Heart right ventricle (tissue), 16 donors: ENCODE data around the gene SSTR5. TPM values are rescaled to one million over a fixed set of nuclear protein-coding genes. Genes with fewer than 3 reads are reported as not detected.

ENCODE experiments used
- ATAC-seq, 8 donors: fragments of 200-7000 bp; cut with Tn5 transposase; one replicate each; pipeline ENCODE4 v1.9.1; 2020; ENCODE audit warnings: mild to moderate bottlenecking in 8 of 8, moderate library complexity in 8 of 8, moderate number of reproducible peaks in 1 of 8
- DNase-seq, 2 donors: peaks; one replicate each; pipeline ENCODE4 v3.0.0-alpha.2; 2020
- H3K27ac ChIP-seq, 10 donors: fragments of 200-600 bp; sonication (generic) in 2 of 10; one replicate each; pipeline versions ENCODE4 v1.5.0 to v1.8.0; 2020 to 2022; ENCODE audit warnings: mild to moderate bottlenecking in 3 of 10
- H3K27me3 ChIP-seq, 7 donors: fragments of 200-600 bp; one replicate each; pipeline ENCODE4 v1.8.0; 2021 to 2022; ENCODE audit warnings: mild to moderate bottlenecking in 2 of 7
- H3K36me3 ChIP-seq, 9 donors: fragments of 200-600 bp; sonication (generic) in 1 of 9; one replicate each; pipeline versions ENCODE4 v1.5.0 to v1.8.0; 2020 to 2022; ENCODE audit warnings: mild to moderate bottlenecking in 2 of 9
- H3K4me1 ChIP-seq, 9 donors: fragments of 200-600 bp; sonication (generic) in 1 of 9; one replicate each; pipeline versions ENCODE4 v1.5.0 to v1.8.0; 2020 to 2022; ENCODE audit warnings: mild to moderate bottlenecking in 4 of 9
- H3K4me3 ChIP-seq, 10 donors: fragments of 200-600 bp; sonication (generic) in 2 of 10; one replicate each; pipeline versions ENCODE4 v1.5.0 to v1.8.0; 2020 to 2022; ENCODE audit warnings: mild to moderate bottlenecking in 7 of 10, moderate library complexity in 2 of 10
- H3K9me3 ChIP-seq, 11 donors: fragments of 200-600 bp in 10 of 11; sonication (generic) in 2 of 11; one replicate each; pipeline versions ENCODE4 v1.5.0 to v1.8.0; 2013 to 2022; ENCODE audit warnings: mild to moderate bottlenecking in 2 of 11, control low read depth in 1 of 11, moderate library complexity in 1 of 11
- WGBS, 2 donors: extraction: QIAGEN DNeasy Blood & Tissue Kit; methylation state at CpG; one replicate each; pipeline ENCODE4 v1.1.7; 2013; ENCODE audit warnings: inconsistent platforms in 1 of 2; 5-methylcytosine and 5-hydroxymethylcytosine counted together
- intact Hi-C, 10 donors: fragments of 100-400 bp; cut with DNase I; formaldehyde crosslinking; loops; one replicate each; pipeline versions ENCODE4 v1.11.1 to v1.14.2; 2022
- polyA plus RNA-seq, 2 donors: library from polyadenylated mRNA; stranded (reverse); fragments of 200-250 nt; gene quantifications; one replicate each; pipeline ENCODE4 v1.2.3, GENCODE V29; 2013
- total RNA-seq, 10 donors: library from RNA; stranded (reverse); fragmentation: NEBNext Ultra II Directional in 3 of 10; extraction: Animal tissue kit (Norgen Biotek cat#: 25700) in 3 of 10; gene quantifications; one replicate each; pipeline versions ENCODE4 v1.2.1 to v1.2.4, GENCODE V29; 2021 to 2023
- TF ChIP-seq, protein P1 (sequence below), 9 donors: fragments of 200-600 bp; sonication (generic) in 2 of 9; IDR thresholded peaks; one replicate each; pipeline versions ENCODE4 v1.5.0 to v1.8.0; 2021 to 2022; ENCODE audit warnings: antibody characterized with exemption in 9 of 9, mild to moderate bottlenecking in 5 of 9, moderate library complexity in 1 of 9
- donor health status: Arrhythmogenic right ventricular cardiomyopathy.
- donor health status: ischemic (EF 13 %, LVEDD 7.1; RV severe dilation, severe dysfunction).
- donor health status: healthy with polysubstance abuse.
- donor health status: DM: no; HTN: yes; CAD: no.
- donor health status: DM: no; HTN: no; CAD: no.
- donor health status: ischemic (EF 25% LVEDD 6.9; RV normal size, moderate dysfunction).
- donor health status: ischemic (EF 25% LVEDD 5.7; RV mildly dilated, moderate dysfunction).
- donor health status: healthy.
- donor health status: DM: yes; HTN: yes; CAD: no.
- donor health status: Ischemic cardiomyopathy.
- donor health status: ischemic (EF 35%, LVEDD 5.7; RV mildly dilated, moderate dysfunction).
- donor health status: nonischemic (EF 11% LVEDD 7.7; RV severe dilation, severe dysfunction).
- donor health status: DM: yes; HTN: yes; CAD: no.
- donor health status: PGD.
- donor health status: ischemic (EF 29% LVEDD 5.4; RV normal size, mild dysfunction).
- donor health status: nonischemic (EF 23%, LVEDD 6.1; RV moderate dilation, normal function).

The SSTR5 gene
- total and polyA plus RNA-seq, 12 donors, result 0.39 to 32.0 (median 5.4) TPM

DNA sequence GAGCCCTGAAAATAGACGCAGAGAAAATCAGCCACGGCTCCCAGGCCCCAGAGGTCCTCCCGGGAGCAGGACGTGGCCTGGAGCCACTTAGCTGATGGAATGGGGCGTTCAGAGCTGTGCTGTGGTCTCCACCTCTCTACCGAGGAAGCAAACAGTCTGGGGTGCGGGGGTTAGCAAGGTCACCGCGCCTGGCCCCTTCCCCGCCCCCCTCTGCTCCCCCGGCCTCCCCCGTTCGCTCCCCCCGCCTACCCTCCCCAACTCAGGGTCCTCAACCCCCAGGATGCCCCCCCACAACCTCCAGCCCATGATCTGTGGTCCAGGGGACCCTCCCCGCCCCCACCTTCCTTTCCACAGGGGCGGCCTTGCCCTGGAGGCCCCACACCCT is 44.1 kb downstream of the SSTR5 start:
- WGBS, 2 donors, result 48 to 58% methylated on average over 13 to 15 of the region's 16 CpGs
- no peak for DNase-seq
- H3K4me3 ChIP-seq, result no peak overlapping the region
- H3K27me3 ChIP-seq, result peaks cover 0 to 80% (median 52%) of the 10 kb centered on the region in 7 donors
- intact Hi-C loops, result no loop called here
- no peaks in the 10 kb centered on the region for H3K9me3 ChIP-seq
- no peak overlapping the region for H3K27ac ChIP-seq
- TF ChIP-seq, protein P1, sequence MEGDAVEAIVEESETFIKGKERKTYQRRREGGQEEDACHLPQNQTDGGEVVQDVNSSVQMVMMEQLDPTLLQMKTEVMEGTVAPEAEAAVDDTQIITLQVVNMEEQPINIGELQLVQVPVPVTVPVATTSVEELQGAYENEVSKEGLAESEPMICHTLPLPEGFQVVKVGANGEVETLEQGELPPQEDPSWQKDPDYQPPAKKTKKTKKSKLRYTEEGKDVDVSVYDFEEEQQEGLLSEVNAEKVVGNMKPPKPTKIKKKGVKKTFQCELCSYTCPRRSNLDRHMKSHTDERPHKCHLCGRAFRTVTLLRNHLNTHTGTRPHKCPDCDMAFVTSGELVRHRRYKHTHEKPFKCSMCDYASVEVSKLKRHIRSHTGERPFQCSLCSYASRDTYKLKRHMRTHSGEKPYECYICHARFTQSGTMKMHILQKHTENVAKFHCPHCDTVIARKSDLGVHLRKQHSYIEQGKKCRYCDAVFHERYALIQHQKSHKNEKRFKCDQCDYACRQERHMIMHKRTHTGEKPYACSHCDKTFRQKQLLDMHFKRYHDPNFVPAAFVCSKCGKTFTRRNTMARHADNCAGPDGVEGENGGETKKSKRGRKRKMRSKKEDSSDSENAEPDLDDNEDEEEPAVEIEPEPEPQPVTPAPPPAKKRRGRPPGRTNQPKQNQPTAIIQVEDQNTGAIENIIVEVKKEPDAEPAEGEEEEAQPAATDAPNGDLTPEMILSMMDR (IDR thresholded peaks at IDR 0.05), result no peak
- ATAC-seq, result no peak
- H3K36me3 ChIP-seq, result no peaks in the 10 kb centered on the region
- no peaks in the 10 kb centered on the region for H3K4me1 ChIP-seq

DNA sequence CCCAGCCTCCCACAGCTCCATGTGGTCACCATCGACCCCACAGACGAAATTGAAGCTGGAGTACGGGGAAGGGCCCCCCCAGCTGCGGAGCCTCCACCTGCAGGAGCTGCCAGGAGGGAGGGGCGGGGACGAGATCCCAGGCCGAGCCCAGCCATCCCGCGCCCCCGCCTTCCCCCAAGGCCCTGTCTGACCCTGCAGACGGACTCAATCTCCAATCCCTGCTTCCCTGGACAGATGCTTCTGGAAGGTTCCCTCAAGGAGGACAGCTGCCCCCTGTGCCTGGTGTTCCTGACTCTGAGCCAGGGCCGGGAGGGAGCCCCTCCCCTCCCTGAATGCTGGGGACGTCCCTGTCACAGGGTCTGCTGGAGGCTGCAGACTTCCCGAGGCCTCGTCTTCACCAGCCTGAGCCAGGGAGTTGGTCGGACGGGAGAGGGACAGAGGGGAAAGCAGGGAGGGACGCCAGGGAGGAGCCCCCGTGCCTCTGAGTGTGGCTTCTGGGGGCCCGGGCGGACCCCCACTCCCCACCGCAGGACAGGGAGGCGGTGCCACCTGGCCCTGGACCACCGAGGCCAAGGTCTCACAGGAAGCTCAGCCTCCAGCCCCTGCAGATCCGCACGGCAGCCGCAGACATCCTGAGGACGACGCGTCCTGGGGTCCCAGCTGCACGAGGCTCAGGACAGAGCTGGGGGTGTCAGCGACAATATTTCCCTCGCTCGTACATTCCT is 44.8 kb downstream of the SSTR5 start:
- Histone ChIP-seq H3K27me3 (peaks cover 0 to 75% (median 57%) of the 10 kb centered on the region in 7 donors), H3K27ac (no peak overlapping the region), H3K36me3 (no peaks in the 10 kb centered on the region), H3K4me3 (no peak overlapping the region), H3K4me1 (no peaks in the 10 kb centered on the region), H3K9me3 (no peaks in the 10 kb centered on the region)
- 49 to 53% methylated on average over 34 of the region's 34 CpGs for WGBS, 2 donors
- no peak for DNase-seq
- ATAC-seq, result no peak
- TF ChIP-seq, protein P1 (IDR thresholded peaks at IDR 0.05), result no peak
- intact Hi-C loops, result no loop called here

DNA sequence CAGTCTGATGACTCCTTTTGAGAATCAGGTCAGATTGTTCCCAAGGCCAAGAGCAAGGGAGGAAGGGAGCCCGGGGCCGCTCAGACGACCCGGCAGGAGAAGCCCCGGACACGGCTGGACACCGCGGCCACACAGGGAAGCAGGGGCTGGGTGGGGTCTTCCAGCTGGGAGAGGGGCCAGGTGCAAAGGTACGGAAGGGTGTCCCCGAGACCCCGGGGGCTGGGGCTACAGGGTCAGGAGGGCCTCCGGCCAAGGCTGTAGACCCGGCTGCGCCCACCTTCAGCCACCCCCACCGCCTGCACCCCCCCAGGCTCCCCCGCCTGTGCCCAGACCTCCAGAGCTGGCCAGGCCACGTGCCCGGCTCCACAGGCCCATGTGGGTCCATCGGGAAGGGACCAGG is 45.4 kb downstream of the SSTR5 start:
- TF ChIP-seq, protein P1 (IDR thresholded peaks at IDR 0.05), result no peak
- Histone ChIP-seq H3K4me3 (no peak overlapping the region), H3K27ac (no peak overlapping the region), H3K27me3 (peaks cover 0 to 78% (median 63%) of the 10 kb centered on the region in 7 donors), H3K9me3 (no peaks in the 10 kb centered on the region), H3K4me1 (no peaks in the 10 kb centered on the region), H3K36me3 (no peaks in the 10 kb centered on the region)
- ATAC-seq (no peak), DNase-seq (no peak)
- intact Hi-C loops, result no loop called here
- WGBS, 2 donors, result 76 to 85% methylated on average over 19 of the region's 19 CpGs

DNA sequence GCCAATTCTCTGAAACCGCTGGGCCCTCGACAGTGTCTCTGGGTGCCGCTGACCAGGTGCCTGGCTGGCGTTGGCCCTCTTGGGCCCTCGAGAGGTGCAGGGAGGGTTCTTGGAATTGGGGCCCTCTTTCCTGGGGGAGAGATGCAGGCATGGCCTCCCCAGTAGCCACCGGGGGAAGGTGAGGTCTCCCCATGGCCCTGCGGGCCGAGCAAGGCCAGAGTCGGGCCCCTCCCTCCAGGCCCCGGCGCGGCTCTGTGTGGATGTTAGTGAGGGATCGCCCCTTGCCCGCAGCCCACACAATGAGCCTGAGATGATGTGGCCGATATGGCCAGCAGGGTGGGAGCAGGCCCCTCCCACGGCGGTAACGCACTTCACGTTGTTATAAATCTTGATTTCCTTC is 46.6 kb downstream of the SSTR5 start:
- WGBS, 2 donors, result 80 to 83% methylated on average over 19 of the region's 19 CpGs
- H3K27me3 ChIP-seq, result peaks cover 0 to 82% (median 71%) of the 10 kb centered on the region in 7 donors
- TF ChIP-seq, protein P1 (IDR thresholded peaks at IDR 0.05), result no peak
- ATAC-seq (no peak), DNase-seq (no peak)
- H3K9me3 ChIP-seq, result no peaks in the 10 kb centered on the region
- no peaks in the 10 kb centered on the region for H3K36me3 ChIP-seq
- H3K27ac ChIP-seq, result no peak overlapping the region
- intact Hi-C loops, result no loop called here
- no peaks in the 10 kb centered on the region for H3K4me1 ChIP-seq
- no peak overlapping the region for H3K4me3 ChIP-seq
